HepG2 (cell line): Measurements from ENCODE around the gene PJA1.

ENCODE experiments used
- CTCF ChIP-seq: sonication (generic); formaldehyde crosslinking; IDR thresholded peaks from 2 replicates; pipeline ENCODE4 v1.5.0; 2020; ENCODE audit warnings: mild to moderate bottlenecking, missing genetic modification reagents, moderate library complexity
- HIVEP1 ChIP-seq: sonication (generic); formaldehyde crosslinking; IDR thresholded peaks from 2 replicates; pipeline ENCODE4 v1.4.0; 2020; ENCODE audit warnings: mild to moderate bottlenecking, missing genetic modification reagents
- KAT8 ChIP-seq: IDR thresholded peaks from 2 replicates; pipeline ENCODE4 v1.6.1; 2016; ENCODE audit warnings: missing genetic modification reagents, missing compliant biosample characterization
- POLR2A ChIP-seq, 2 experiments: IDR thresholded peaks; 2 replicates each; pipeline ENCODE4 v1.6.1; 2011; ENCODE audit warnings: low read depth in 2 of 2, low read length in 2 of 2, mild to moderate bottlenecking in 1 of 2, moderate library complexity in 1 of 2; ENCODE audit not compliant: insufficient read depth in 1 of 2
- TFDP2 ChIP-seq: sonication (generic); formaldehyde crosslinking; IDR thresholded peaks from 2 replicates; pipeline ENCODE4 v1.4.0; 2020; ENCODE audit warnings: missing genetic modification reagents
- THYN1 ChIP-seq: sonication (generic); formaldehyde crosslinking; IDR thresholded peaks from 2 replicates; pipeline ENCODE4 v1.8.1; 2023; ENCODE audit warnings: low read depth, mild to moderate bottlenecking, moderate library complexity, missing genetic modification reagents, borderline replicate concordance
- ZBTB4 ChIP-seq: sonication (generic); formaldehyde crosslinking; IDR thresholded peaks from 2 replicates; pipeline ENCODE4 v1.4.0; 2020; ENCODE audit warnings: missing genetic modification reagents, mild to moderate bottlenecking, borderline replicate concordance
- ZBTB7A ChIP-seq: sonication (generic); formaldehyde crosslinking; IDR thresholded peaks from 2 replicates; pipeline ENCODE4 v1.8.0; 2022; ENCODE audit warnings: mild to moderate bottlenecking, missing genetic modification reagents
- ZNF280B ChIP-seq: sonication (generic); formaldehyde crosslinking; IDR thresholded peaks from 2 replicates; pipeline ENCODE4 v1.5.0; 2020; ENCODE audit warnings: missing genetic modification reagents, mild to moderate bottlenecking, borderline replicate concordance

GRCh38 chrX:69185886-69186285 lies 20.6 kb upstream of the PJA1 start:
- TF ChIP-seq ZBTB4 (CRISPR knock-in tag) (no peak), CTCF (CRISPR knock-in tag) (no peak), ZBTB7A (CRISPR knock-in tag) (no peak), HIVEP1 (CRISPR knock-in tag) (no peak), KAT8 (CRISPR knock-in tag) (no peak), THYN1 (CRISPR knock-in tag) (no peak), ZNF280B (CRISPR knock-in tag) (no peak), POLR2A (IDR thresholded peaks at IDR 0.05; ENCODE audit: insufficient read depth in 1 of 2, low read depth in 2 of 2, low read length in 2 of 2) (no peak), TFDP2 (CRISPR knock-in tag) (no peak)
